Muscle of leg (tissue), 11 donors: ENCODE measurements around the gene PTOV1. TPM values are rescaled to one million over a fixed set of nuclear protein-coding genes. Genes with fewer than 3 reads are reported as not detected.
A peak's percentile ranks its signal among the peaks of the same experiment; 100 is the strongest.

Experiments used
- DNase-seq: peaks from one replicate; pipeline ENCODE4 v3.0.0; 2013
- H3K27ac ChIP-seq: one replicate; pipeline ENCODE4 v1.5.1; 2013; ENCODE audit warnings: mild to moderate bottlenecking, low read length, control low read depth
- H3K27me3 ChIP-seq: one replicate; pipeline ENCODE4 v1.6.1; 2013; ENCODE audit warnings: low read length; ENCODE audit not compliant: control insufficient read depth, insufficient read depth
- H3K36me3 ChIP-seq: one replicate; pipeline ENCODE4 v1.6.1; 2013; ENCODE audit warnings: low read length; ENCODE audit not compliant: control insufficient read depth, insufficient read depth
- H3K4me1 ChIP-seq: one replicate; pipeline ENCODE4 v1.6.1; 2013; ENCODE audit warnings: low read length; ENCODE audit not compliant: control insufficient read depth, insufficient read depth
- H3K4me3 ChIP-seq: one replicate; pipeline ENCODE4 v1.5.1; 2013; ENCODE audit warnings: low read length, control low read depth
- H3K9me3 ChIP-seq: replicated peaks from 2 replicates; pipeline ENCODE4 v1.6.1; 2013; ENCODE audit warnings: low read depth, low read length; ENCODE audit not compliant: control insufficient read depth
- WGBS: methylation state at CpG from one replicate; pipeline ENCODE4 v1.1.5; 2013; ENCODE audit warnings: missing lambda C conversion rate; ENCODE audit not compliant: insufficient coverage; 5-methylcytosine and 5-hydroxymethylcytosine counted together
- polyA plus RNA-seq, 8 donors: library from polyadenylated mRNA; unstranded; fragments of 120-200 nt; gene quantifications; one replicate each; pipeline versions ENCODE4 v1.2.1 to v1.2.3, GENCODE V29; 2013; ENCODE audit warnings: inconsistent platforms in 1 of 8, low replicate concordance in 1 of 8; ENCODE audit not compliant: insufficient read length in 8 of 8, insufficient read depth in 1 of 8
- total RNA-seq: library from RNA; stranded (reverse); fragments of 120-200 nt; gene quantifications from one replicate; pipeline ENCODE4 v1.2.4, GENCODE V29; 2013

The PTOV1 gene
- total and polyA plus RNA-seq, 9 donors: 140 to 239 (median 223) TPM

GRCh38 chr19:49850221-49850486, 805 bp upstream of the PTOV1 start:
- Histone ChIP-seq H3K4me1 (peaks cover 35% of the 10 kb centered on the region), H3K36me3 (peaks cover 26% of the 10 kb centered on the region), H3K9me3 (peaks cover 9% of the 10 kb centered on the region), H3K27me3 (no peaks in the 10 kb centered on the region), H3K4me3 (peak overlapping the region; percentile 95), H3K27ac (peak overlapping the region; percentile 99)
- 57% methylated on average over 5 of the region's 12 CpGs for WGBS
- no peak for DNase-seq

GRCh38 chr19:49851456-49852259, 699 bp downstream of the PTOV1 start:
- no peaks in the 10 kb centered on the region for H3K27me3 ChIP-seq
- peaks cover 41% of the 10 kb centered on the region for H3K36me3 ChIP-seq
- peaks cover 37% of the 10 kb centered on the region for H3K4me1 ChIP-seq
- peak overlapping the region; percentile 99 for H3K27ac ChIP-seq
- 1% methylated on average over 51 of the region's 78 CpGs for WGBS
- H3K9me3 ChIP-seq: peaks cover 9% of the 10 kb centered on the region
- DNase-seq: peak; percentile 74
- peak overlapping the region; percentile 95 for H3K4me3 ChIP-seq

GRCh38 chr19:49852631-49853126, 1.7 kb downstream of the PTOV1 start:
- Histone ChIP-seq H3K4me1 (peaks cover 38% of the 10 kb centered on the region), H3K27ac (no peak overlapping the region), H3K27me3 (no peaks in the 10 kb centered on the region), H3K4me3 (peak overlapping the region; percentile 95), H3K36me3 (peaks cover 51% of the 10 kb centered on the region), H3K9me3 (peaks cover 9% of the 10 kb centered on the region)
- DNase-seq: no peak
- 46% methylated on average over 6 of the region's 14 CpGs for WGBS

GRCh38 chr19:49853852-49854377, 3.0 kb downstream of the PTOV1 start:
- Histone ChIP-seq H3K9me3 (peaks cover 8% of the 10 kb centered on the region), H3K4me1 (peaks cover 39% of the 10 kb centered on the region), H3K36me3 (peaks cover 63% of the 10 kb centered on the region), H3K27ac (no peak overlapping the region), H3K4me3 (no peak overlapping the region), H3K27me3 (no peaks in the 10 kb centered on the region)
- WGBS: 89% methylated on average over 7 of the region's 10 CpGs
- no peak for DNase-seq

- H3K27ac ChIP-seq: no peak overlapping the region
- H3K9me3 ChIP-seq: peaks cover under 1% of the 10 kb centered on the region
- no peak overlapping the region for H3K4me3 ChIP-seq
- peaks cover 39% of the 10 kb centered on the region for H3K4me1 ChIP-seq
- peak; percentile 31 for DNase-seq
- H3K27me3 ChIP-seq: no peaks in the 10 kb centered on the region
- 77% methylated on average over 34 of the region's 39 CpGs for WGBS
- H3K36me3 ChIP-seq: peaks cover 63% of the 10 kb centered on the region
Observed at GRCh38 chr19:49854378-49855263, 3.7 kb downstream of the PTOV1 start.

- 88% methylated on average over 12 of the region's 12 CpGs for WGBS
- H3K36me3 ChIP-seq: peaks cover 67% of the 10 kb centered on the region
- H3K27ac ChIP-seq: no peak overlapping the region
- peaks cover 35% of the 10 kb centered on the region for H3K4me1 ChIP-seq
- H3K27me3 ChIP-seq: no peaks in the 10 kb centered on the region
- H3K4me3 ChIP-seq: no peak overlapping the region
- H3K9me3 ChIP-seq: no peaks in the 10 kb centered on the region
- no peak for DNase-seq
Observed at GRCh38 chr19:49855277-49855675, 4.3 kb downstream of the PTOV1 start.

- Histone ChIP-seq H3K36me3 (peaks cover 73% of the 10 kb centered on the region), H3K9me3 (no peaks in the 10 kb centered on the region), H3K27ac (no peak overlapping the region), H3K4me1 (peaks cover 37% of the 10 kb centered on the region), H3K4me3 (no peak overlapping the region), H3K27me3 (no peaks in the 10 kb centered on the region)
- DNase-seq: no peak
- 76% methylated on average over 13 of the region's 21 CpGs for WGBS
Observed at GRCh38 chr19:49855676-49856573, 5.0 kb downstream of the PTOV1 start.

GRCh38 chr19:49856574-49857021, 5.6 kb downstream of the PTOV1 start:
- no peak for DNase-seq
- H3K9me3 ChIP-seq: no peaks in the 10 kb centered on the region
- H3K27me3 ChIP-seq: no peaks in the 10 kb centered on the region
- H3K4me1 ChIP-seq: peaks cover 40% of the 10 kb centered on the region
- no peak overlapping the region for H3K27ac ChIP-seq
- no peak overlapping the region for H3K4me3 ChIP-seq
- WGBS: 83% methylated on average over 12 of the region's 18 CpGs
- H3K36me3 ChIP-seq: peaks cover 79% of the 10 kb centered on the region

- DNase-seq: peak; percentile 28
- Histone ChIP-seq H3K27me3 (no peaks in the 10 kb centered on the region), H3K4me3 (no peak overlapping the region), H3K36me3 (peaks cover 84% of the 10 kb centered on the region), H3K9me3 (no peaks in the 10 kb centered on the region), H3K4me1 (peaks cover 34% of the 10 kb centered on the region), H3K27ac (no peak overlapping the region)
- 86% methylated on average over 19 of the region's 26 CpGs for WGBS
Observed at GRCh38 chr19:49857061-49857837, 6.3 kb downstream of the PTOV1 start.
